HG03520 (cell line): Measurements from ENCODE around the gene EXOC2.
A peak's percentile ranks its signal among the peaks of the same experiment; 100 is the strongest.

Source experiments
- ATAC-seq: cut with Tn5 transposase; IDR thresholded peaks from one replicate; pipeline ENCODE4 v1.9.1; 2021; ENCODE audit warnings: mild to moderate bottlenecking, moderate library complexity; ENCODE audit not compliant: unreplicated experiment

EXOC2 gene

GRCh38 chr6:503610-504362 lies 189.2 kb downstream of the EXOC2 start:
- ATAC-seq, result no peak

DNA sequence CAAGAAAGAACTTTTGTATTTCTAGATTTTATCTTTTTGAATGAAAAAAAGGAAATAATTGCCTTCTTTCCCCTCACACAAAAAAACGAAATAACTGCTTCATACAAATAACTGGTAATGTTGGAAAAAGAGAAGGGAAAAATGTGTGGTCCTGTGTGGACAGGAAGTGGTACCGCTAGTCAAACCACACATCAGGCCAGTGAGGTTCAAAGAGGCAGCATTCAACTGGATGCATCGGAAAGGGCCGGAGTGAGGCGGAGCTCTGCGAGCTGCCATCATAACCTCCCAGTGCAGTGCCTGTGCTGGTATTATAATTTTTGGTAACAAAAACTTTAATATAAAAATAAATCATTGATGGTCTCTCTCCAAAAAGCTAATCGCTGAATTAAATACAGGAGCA lies 190.2 kb downstream of the EXOC2 start:
- ATAC-seq, result no peak

DNA sequence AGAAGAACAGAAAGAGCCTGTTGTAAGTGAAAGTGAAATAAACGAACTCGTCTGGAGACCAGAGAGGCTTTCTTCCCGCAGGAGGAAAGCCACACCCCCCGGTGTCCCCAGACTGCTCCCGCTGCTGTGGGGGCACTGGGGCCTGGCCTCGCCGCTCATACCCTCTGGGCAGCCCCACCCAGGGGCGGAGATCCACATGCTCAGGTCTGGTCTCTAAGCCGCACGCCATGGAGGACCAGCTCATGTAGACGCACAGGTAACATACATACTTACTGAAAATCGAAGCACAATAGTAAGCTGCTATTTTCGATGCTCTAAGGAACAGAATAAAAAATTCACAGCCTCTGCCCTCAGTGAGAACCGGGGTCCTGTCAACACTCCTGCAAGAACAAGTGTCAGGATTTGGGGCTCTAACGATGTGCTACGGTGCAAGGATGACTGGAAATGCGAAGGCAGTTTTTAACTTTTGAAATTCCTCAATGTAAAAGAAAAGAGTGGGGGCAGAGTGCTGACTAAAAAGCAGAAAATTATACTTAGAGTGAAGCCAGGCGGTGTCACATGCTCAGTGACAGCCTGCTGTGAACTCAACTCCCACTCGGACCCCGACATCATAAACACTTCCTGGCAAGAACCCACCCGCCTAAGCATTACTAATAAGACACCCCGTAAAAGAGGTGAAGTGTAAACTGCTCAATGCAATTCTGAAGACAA lies 190.9 kb downstream of the EXOC2 start:
- ATAC-seq, result no peak

- no peak for ATAC-seq
These were observed 193.3 kb downstream of the EXOC2 start for GRCh38 chr6:499617-500016.

DNA sequence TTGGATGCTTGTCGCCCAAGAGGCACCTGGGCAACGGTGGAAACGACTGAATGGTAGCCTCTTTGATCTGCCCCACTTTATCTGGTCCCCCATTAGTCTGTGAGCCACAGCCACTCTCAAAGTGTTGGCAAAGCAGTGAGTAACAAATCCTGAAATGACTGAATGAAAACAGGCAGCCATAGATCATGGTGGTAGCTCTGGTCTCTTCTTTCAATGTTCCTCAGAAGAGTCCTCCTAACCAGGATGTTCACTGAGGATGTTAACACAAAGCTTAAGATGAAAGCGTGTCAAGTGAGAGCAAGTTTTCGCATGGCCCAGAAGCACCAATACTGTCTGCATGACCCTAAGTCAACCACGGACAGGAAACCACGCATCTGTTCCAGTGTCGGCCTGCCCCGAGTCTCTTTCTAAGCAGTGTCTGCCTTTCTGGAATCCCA lies 194.1 kb downstream of the EXOC2 start:
- ATAC-seq, result peak; percentile 61

- ATAC-seq, result no peak
These were observed 195.7 kb downstream of the EXOC2 start for GRCh38 chr6:497258-497657.

- no peak for ATAC-seq
These were observed 196.3 kb downstream of the EXOC2 start for GRCh38 chr6:496649-497048.

GRCh38 chr6:494394-494793 lies 198.5 kb downstream of the EXOC2 start:
- ATAC-seq, result no peak

DNA sequence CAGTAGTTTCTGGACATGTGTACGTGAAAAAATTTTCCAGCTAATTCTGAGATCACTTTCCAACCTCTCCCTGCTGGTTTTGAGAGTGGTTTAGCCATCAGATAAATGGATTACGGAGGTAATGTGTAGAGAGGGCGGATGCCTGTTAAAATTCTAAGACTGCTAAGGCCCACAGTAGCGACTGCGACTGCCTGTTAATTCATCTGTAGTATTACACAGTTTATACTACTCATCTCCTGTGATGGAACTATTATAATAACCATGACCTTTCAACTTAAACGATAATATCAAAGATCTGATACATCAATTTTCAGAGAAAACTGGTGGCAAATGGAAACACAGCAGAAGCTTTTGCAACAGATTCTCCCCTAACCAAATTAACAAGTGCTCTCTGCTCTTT lies 199.1 kb downstream of the EXOC2 start:
- no peak for ATAC-seq

DNA sequence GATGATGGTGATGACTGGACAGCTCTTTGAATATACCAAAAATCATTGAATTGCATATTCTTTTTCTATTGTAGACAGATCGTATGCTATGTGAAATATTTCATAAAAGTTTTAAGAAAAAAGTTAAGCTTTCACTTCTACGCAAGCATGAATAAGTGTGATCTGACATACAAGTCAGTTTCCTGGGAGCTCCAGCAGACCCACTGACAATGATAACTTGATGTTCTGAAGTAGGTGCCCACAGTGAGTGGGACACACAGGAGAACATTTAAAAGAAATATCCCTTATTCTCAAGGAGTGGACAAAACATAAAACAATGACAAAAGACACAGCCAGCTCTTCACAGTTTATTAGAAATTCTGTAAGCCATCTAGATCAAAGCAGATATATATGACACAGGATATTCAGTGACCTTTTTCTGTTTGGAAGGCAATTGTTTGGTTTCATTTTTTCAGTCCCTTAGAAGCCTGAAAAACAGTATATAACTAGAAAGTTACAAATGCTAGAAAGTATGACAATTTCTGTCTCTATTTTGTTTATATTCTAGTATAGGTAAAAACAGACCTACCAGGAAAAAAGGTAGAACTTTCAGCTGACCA lies 200.0 kb downstream of the EXOC2 start:
- no peak for ATAC-seq

- no peak for ATAC-seq
These were observed 200.8 kb downstream of the EXOC2 start for GRCh38 chr6:492178-492577.

GRCh38 chr6:491233-491632 lies 201.7 kb downstream of the EXOC2 start:
- no peak for ATAC-seq

DNA sequence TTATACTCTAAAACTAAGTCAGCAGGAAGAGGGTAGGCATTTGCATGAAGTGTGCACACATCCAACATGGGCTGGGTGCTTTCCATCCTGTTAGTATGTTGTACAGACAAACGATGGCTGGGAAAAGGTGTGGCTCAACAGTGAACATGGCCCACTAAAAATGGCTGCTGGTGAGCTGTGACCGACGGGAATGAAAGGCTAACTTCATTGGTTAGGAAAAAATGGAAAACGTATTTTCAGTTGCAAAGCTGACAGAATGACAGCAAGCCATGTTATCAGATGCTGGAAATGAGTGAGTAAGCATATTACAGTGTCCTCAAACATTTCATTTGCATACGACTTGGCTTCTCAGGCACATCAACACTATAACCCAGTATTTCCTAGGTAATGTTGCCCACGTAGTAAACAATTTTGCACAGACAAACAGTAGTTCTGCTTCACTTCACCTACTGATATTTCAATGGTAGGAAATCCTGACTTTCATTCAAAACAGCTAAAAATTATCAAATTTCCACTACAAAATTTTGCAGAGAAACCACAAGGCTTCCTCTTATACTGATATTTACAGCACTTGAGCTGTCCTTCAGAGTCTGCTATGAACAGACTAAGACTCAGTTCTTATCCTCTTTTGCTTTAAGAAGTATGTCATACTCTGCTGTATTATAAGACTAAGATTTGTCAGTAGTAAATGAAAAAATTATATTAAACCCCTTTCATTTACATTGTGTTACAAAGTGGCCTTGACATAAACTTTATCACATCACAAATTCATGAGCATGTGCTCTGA lies 202.5 kb downstream of the EXOC2 start:
- ATAC-seq, result peak; percentile 60

- ATAC-seq, result no peak
These were observed 203.2 kb downstream of the EXOC2 start for GRCh38 chr6:489762-490161.

- no peak for ATAC-seq
These were observed 203.9 kb downstream of the EXOC2 start for GRCh38 chr6:489001-489400.

GRCh38 chr6:487956-488355 lies 205.0 kb downstream of the EXOC2 start:
- no peak for ATAC-seq

DNA sequence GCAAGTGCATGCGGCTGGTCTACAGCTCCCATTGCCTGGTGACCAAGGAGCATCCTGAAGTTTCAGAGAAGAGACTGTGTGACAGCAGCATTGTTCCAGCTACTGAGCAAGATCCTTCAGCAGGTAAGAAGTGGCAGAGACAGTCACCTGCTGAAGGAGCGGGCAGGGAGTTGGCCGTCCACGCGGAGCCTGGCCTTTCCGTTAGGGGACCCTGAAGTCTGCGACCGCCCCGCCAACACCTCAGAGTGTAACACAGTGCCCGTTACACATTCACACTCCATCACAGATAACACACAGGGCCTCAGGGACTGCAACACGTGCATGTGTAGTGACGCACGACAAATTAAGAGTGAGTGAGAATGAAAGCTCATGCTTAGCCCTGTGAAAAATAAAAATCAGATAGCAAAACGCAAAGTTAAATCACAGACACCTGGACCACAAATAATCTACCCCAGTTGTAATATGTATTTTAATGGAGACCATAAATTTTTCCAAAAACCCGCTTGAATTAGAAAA lies 207.2 kb downstream of the EXOC2 start:
- no peak for ATAC-seq

- ATAC-seq, result no peak
These were observed 208.2 kb downstream of the EXOC2 start for GRCh38 chr6:484746-485145.

DNA sequence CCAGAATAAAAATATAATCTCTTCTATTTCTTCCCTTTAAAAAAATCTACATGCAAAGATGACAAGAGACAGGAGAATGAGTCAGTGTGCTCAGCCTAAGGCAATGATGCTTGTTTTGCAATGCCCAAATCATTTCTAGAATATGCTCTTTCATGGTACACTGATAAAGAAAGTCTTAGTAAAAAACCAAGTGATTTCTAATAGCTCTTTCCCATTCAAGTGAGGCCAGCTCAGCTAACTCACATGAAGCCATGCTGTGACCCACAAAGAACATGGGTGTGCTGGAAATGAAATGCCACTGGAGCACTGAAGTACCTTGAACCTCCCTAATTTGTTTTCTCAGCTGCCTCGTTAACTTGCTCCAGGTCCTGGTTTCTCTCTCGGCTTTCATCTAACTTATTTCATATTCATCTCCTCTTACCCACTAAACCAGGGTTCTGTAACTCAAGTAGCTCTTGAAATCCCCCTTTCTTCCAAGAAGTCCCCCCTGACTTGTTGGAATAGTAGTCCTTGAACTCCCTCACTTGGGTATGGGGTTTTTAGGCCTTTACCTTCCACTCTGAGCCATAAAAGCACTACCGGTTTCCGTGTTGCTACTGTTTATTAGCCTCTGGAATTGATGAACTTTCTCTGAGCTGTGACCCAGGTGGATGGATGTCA lies 208.7 kb downstream of the EXOC2 start:
- ATAC-seq, result no peak

DNA sequence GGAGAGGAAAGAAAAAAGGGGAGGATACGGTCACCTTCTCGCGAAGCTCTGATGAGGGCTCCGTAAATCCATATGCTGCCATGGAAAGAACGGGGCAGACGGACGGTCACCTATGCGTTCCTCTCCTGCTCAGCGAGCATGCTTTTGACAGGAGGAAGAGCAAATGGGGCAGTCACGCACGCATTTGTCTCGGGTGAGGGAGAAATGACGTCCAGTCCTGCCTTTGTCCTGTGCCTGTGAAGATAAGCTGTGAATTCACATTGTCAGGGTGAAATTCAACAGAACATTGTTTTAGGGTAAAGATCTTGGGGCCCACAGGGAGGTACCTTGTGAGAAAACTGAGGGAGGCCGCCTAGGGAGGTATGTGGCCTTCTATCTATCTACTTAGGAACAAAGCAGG lies 217.6 kb downstream of the EXOC2 start:
- ATAC-seq, result no peak
